ENCODE measurements around the gene NEGR1.

- no peak for TF ChIP-seq POLR2A (IDR thresholded peaks at IDR 0.05)
- no peak for TF ChIP-seq CTCF (IDR thresholded peaks at IDR 0.05)
These were observed 424.5 kb downstream of the NEGR1 start for GRCh38 chr1:71857862-71858261.
